H1 (cell line): Measurements from ENCODE around the gene GSG1L. TPM values are rescaled to one million over a fixed set of nuclear protein-coding genes. Genes with fewer than 3 reads are reported as not detected.

ENCODE experiments used
- CTCF ChIA-PET: fragments of 300-600 bp; sonication (Branson Sonifier 250); formaldehyde crosslinking; loops from one replicate; lab custom pipeline; 2021; ENCODE audit not compliant: partially characterized antibody; lab: Charles Lee
- POLR2A ChIA-PET: fragments of 300-600 bp; sonication (Branson Sonifier 250); formaldehyde crosslinking; loops from one replicate; lab custom pipeline; 2021; ENCODE audit warnings: inconsistent platforms; ENCODE audit not compliant: partially characterized antibody; lab: Charles Lee
- DNase-seq, 2 experiments: peaks; one replicate each; pipeline versions ENCODE4 v3.0.0 to v3.0.0-alpha.2; 2010 to 2022; ENCODE audit warnings: low spot score in 2 of 2, low read depth in 1 of 2, mixed read lengths in 1 of 2
- FAIRE-seq: peaks from 2 replicates; lab custom pipeline; 2011; peaks lifted over from hg19 to GRCh38; lab: Jason Lieb, UNC
- H2AFZ ChIP-seq: 2 replicates; pipeline ENCODE4 v1.8.1; 2012; ENCODE audit warnings: low read length, inconsistent platforms
- H2AK5ac ChIP-seq: 2 replicates; pipeline ENCODE4 v1.6.1; 2013; ENCODE audit warnings: low read depth, low read length
- H2BK120ac ChIP-seq: replicated peaks from 2 replicates; pipeline ENCODE3; 2013; ENCODE audit warnings: low read depth, low read length, inconsistent platforms
- H2BK12ac ChIP-seq: 2 replicates; pipeline ENCODE4 v1.6.1; 2013; ENCODE audit warnings: low read depth, low read length
- H2BK15ac ChIP-seq: 2 replicates; pipeline ENCODE4 v1.6.1; 2013; ENCODE audit warnings: low read length
- H2BK20ac ChIP-seq: 2 replicates; pipeline ENCODE4 v1.6.1; 2013; ENCODE audit warnings: low read length
- H2BK5ac ChIP-seq: 2 replicates; pipeline ENCODE4 v1.6.1; 2013; ENCODE audit warnings: low read depth, low read length
- H3K14ac ChIP-seq: 2 replicates; pipeline ENCODE4 v1.6.1; 2013; ENCODE audit warnings: inconsistent platforms; ENCODE audit not compliant: insufficient read length
- H3K18ac ChIP-seq: 2 replicates; pipeline ENCODE4 v1.6.1; 2013; ENCODE audit warnings: low read length; ENCODE audit errors: extremely low read depth
- H3K23ac ChIP-seq: 2 replicates; pipeline ENCODE4 v1.6.1; 2013; ENCODE audit warnings: inconsistent platforms; ENCODE audit not compliant: insufficient read length
- H3K23me2 ChIP-seq: 2 replicates; pipeline ENCODE4 v1.6.1; 2013; ENCODE audit warnings: low read depth, low read length
- H3K27ac ChIP-seq: 2 replicates; pipeline ENCODE4 v1.6.1; 2011; ENCODE audit warnings: low read depth, low read length, inconsistent platforms
- H3K27me3 ChIP-seq, 4 experiments: replicated peaks in 1 of 4; 1 replicate in 1 of 4; 2 replicates in 3 of 4; pipeline versions ENCODE4 v1.6.1 to v1.8.1; 2011 to 2013; ENCODE audit warnings: low read length in 3 of 4, mild to moderate bottlenecking in 3 of 4, inconsistent platforms in 2 of 4, mixed read lengths in 2 of 4, moderate library complexity in 1 of 4; ENCODE audit not compliant: control insufficient read depth in 3 of 4, insufficient read depth in 3 of 4; ENCODE audit errors: extremely low read depth in 1 of 4
- H3K36me3 ChIP-seq, 4 experiments: 2 replicates each; pipeline versions ENCODE4 v1.6.1 to v1.8.1; 2011 to 2013; ENCODE audit warnings: mild to moderate bottlenecking in 4 of 4, low read length in 3 of 4, moderate library complexity in 2 of 4, control low read depth in 1 of 4, inconsistent platforms in 1 of 4; ENCODE audit not compliant: insufficient read depth in 4 of 4, control insufficient read depth in 2 of 4
- H3K4ac ChIP-seq: replicated peaks from 2 replicates; pipeline ENCODE3; 2013; ENCODE audit warnings: low read length, low read depth, mixed read lengths, inconsistent platforms; ENCODE audit not compliant: insufficient read length
- H3K4me1 ChIP-seq, 4 experiments: replicated peaks in 1 of 4; 1 replicate in 1 of 4; 2 replicates in 3 of 4; pipeline versions ENCODE4 v1.6.1 to v1.8.1; 2011 to 2013; ENCODE audit warnings: low read length in 3 of 4, inconsistent platforms in 2 of 4, mixed read lengths in 1 of 4; ENCODE audit not compliant: insufficient read depth in 4 of 4, control insufficient read depth in 3 of 4
- H3K4me2 ChIP-seq, 2 experiments: 2 replicates each; pipeline versions ENCODE4 v1.6.1 to v1.8.1; 2011 to 2013; ENCODE audit warnings: low read depth in 2 of 2, low read length in 2 of 2, control low read depth in 1 of 2, inconsistent platforms in 1 of 2, mild to moderate bottlenecking in 1 of 2; ENCODE audit not compliant: insufficient read depth in 1 of 2
- H3K4me3 ChIP-seq, 4 experiments: fragments of 200-600, 300-600 bp in 1 of 4; sonication (generic), shearing (Covaris generic), sonication (Bioruptor Twin) in 1 of 4; 2 replicates each; pipeline versions ENCODE4 v1.5.1 to v1.8.1; 2011 to 2016; ENCODE audit warnings: low read length in 4 of 4, low read depth in 3 of 4, control low read depth in 2 of 4, inconsistent platforms in 2 of 4, mild to moderate bottlenecking in 2 of 4, mixed read lengths in 1 of 4, moderate library complexity in 1 of 4; ENCODE audit not compliant: insufficient read depth in 2 of 4; ENCODE audit errors: extremely low read depth in 1 of 4
- H3K56ac ChIP-seq: replicated peaks from 2 replicates; pipeline ENCODE3; 2013; ENCODE audit warnings: low read depth, mild to moderate bottlenecking, mixed read lengths, low read length, inconsistent platforms; ENCODE audit not compliant: insufficient read length
- H3K79me1 ChIP-seq: 2 replicates; pipeline ENCODE4 v1.6.1; 2013; ENCODE audit warnings: low read depth, low read length, control low read depth
- H3K79me2 ChIP-seq, 2 experiments: 2 replicates each; pipeline versions ENCODE4 v1.6.1 to v1.8.1; 2012 to 2013; ENCODE audit warnings: low read length in 2 of 2, mild to moderate bottlenecking in 2 of 2, inconsistent platforms in 1 of 2; ENCODE audit not compliant: insufficient read depth in 2 of 2, control insufficient read depth in 1 of 2
- H3K9ac ChIP-seq, 4 experiments: replicated peaks in 1 of 4; 1 replicate in 1 of 4; 2 replicates in 3 of 4; pipeline versions ENCODE4 v1.6.1 to v1.8.1; 2011 to 2013; ENCODE audit warnings: low read depth in 3 of 4, low read length in 3 of 4, control low read depth in 2 of 4, mild to moderate bottlenecking in 2 of 4, moderate library complexity in 2 of 4, inconsistent platforms in 1 of 4; ENCODE audit errors: extremely low read depth in 1 of 4
- H3K9me3 ChIP-seq, 2 experiments: 2 replicates each; pipeline versions ENCODE4 v1.6.1 to v1.8.1; 2012 to 2013; ENCODE audit warnings: mild to moderate bottlenecking in 2 of 2, moderate library complexity in 2 of 2, control low read depth in 1 of 2, inconsistent platforms in 1 of 2, low read depth in 1 of 2, low read length in 1 of 2, mixed read lengths in 1 of 2; ENCODE audit not compliant: insufficient read depth in 2 of 2
- H4K20me1 ChIP-seq, 2 experiments: replicated peaks in 1 of 2; 2 replicates each; pipeline versions ENCODE3 to v1.8.1; 2011 to 2013; ENCODE audit warnings: inconsistent platforms in 2 of 2, low read length in 2 of 2, mild to moderate bottlenecking in 1 of 2; ENCODE audit not compliant: insufficient read depth in 2 of 2, control insufficient read depth in 1 of 2
- H4K5ac ChIP-seq: 2 replicates; pipeline ENCODE4 v1.6.1; 2013; ENCODE audit warnings: low read length, low read depth, mixed read lengths, inconsistent platforms; ENCODE audit not compliant: insufficient read length
- H4K8ac ChIP-seq: 2 replicates; pipeline ENCODE4 v1.8.0; 2013; ENCODE audit warnings: mild to moderate bottlenecking, moderate library complexity, low read length, inconsistent platforms; ENCODE audit not compliant: insufficient read depth; ENCODE audit errors: extremely low read depth
- H4K91ac ChIP-seq: replicated peaks from 2 replicates; pipeline ENCODE3; 2013; ENCODE audit warnings: low read length, mixed read lengths, inconsistent platforms; ENCODE audit not compliant: insufficient read length
- ATF3 ChIP-seq: IDR thresholded peaks from 2 replicates; pipeline ENCODE4 v1.6.1; 2011; ENCODE audit warnings: low read depth, mild to moderate bottlenecking, low read length; ENCODE audit not compliant: insufficient read depth
- BCL11A ChIP-seq, 2 experiments: IDR thresholded peaks; one replicate each; pipeline ENCODE4 v1.6.1; 2011; ENCODE audit warnings: low read depth in 2 of 2, low read length in 2 of 2, mild to moderate bottlenecking in 2 of 2
- CEBPB ChIP-seq: IDR thresholded peaks from 2 replicates; pipeline ENCODE4 v1.6.1; 2012; ENCODE audit warnings: low read depth, low read length
- E2F6 ChIP-seq: IDR thresholded peaks from 2 replicates; pipeline ENCODE4 v1.6.1; 2012; ENCODE audit warnings: inconsistent platforms
- FOSL1 ChIP-seq: IDR thresholded peaks from 2 replicates; pipeline ENCODE4 v1.6.1; 2011; ENCODE audit warnings: mild to moderate bottlenecking, low read depth, low read length, moderate library complexity; ENCODE audit not compliant: insufficient read depth
- HDAC6 ChIP-seq: IDR thresholded peaks from one replicate; pipeline ENCODE4 v1.7.1; 2012; ENCODE audit warnings: low read depth, mild to moderate bottlenecking, inconsistent platforms, low read length, moderate library complexity
- KDM5A ChIP-seq: fragments of 200-600 bp; IDR thresholded peaks from 2 replicates; pipeline ENCODE4 v1.7.1; 2012; ENCODE audit warnings: mild to moderate bottlenecking, low read length, inconsistent platforms, mixed read lengths
- MAX ChIP-seq: IDR thresholded peaks from 2 replicates; pipeline ENCODE4 v1.6.1; 2012; ENCODE audit warnings: inconsistent platforms
- PHF8 ChIP-seq: fragments of 200-600 bp; sonication (generic); conservative IDR thresholded peaks from 2 replicates; pipeline ENCODE4 v1.7.1; 2012; ENCODE audit warnings: low read depth, mild to moderate bottlenecking, inconsistent platforms, low read length, moderate library complexity
- RNF2 ChIP-seq: fragments of 200-900, 300-1000 bp; sonication (generic); IDR thresholded peaks from 2 replicates; pipeline ENCODE4 v1.7.1; 2016; ENCODE audit warnings: borderline replicate concordance, low read depth, mild to moderate bottlenecking, antibody characterized with exemption, low read length; ENCODE audit not compliant: poor library complexity, severe bottlenecking; ENCODE audit errors: missing control alignments
- RXRA ChIP-seq: IDR thresholded peaks from 2 replicates; pipeline ENCODE4 v1.6.1; 2011; ENCODE audit warnings: low read depth, mild to moderate bottlenecking, low read length, moderate library complexity; ENCODE audit not compliant: insufficient read depth
- TAF1 ChIP-seq: IDR thresholded peaks from 2 replicates; pipeline ENCODE4 v1.6.1; 2011; ENCODE audit warnings: mild to moderate bottlenecking, low read depth, low read length
- WGBS, 2 experiments: shearing (Covaris generic) in 1 of 2; methylation state at CpG; one replicate each; pipeline versions ENCODE4 v1.1.6 to v1.1.7; 2013 to 2015; ENCODE audit warnings: low lambda C conversion rate in 2 of 2, mixed read lengths in 2 of 2, inconsistent platforms in 1 of 2, low coverage in 1 of 2, missing lambda C conversion rate in 1 of 2; ENCODE audit not compliant: insufficient replicate concordance in 2 of 2, insufficient coverage in 1 of 2, insufficient read length in 1 of 2; ENCODE audit errors: extremely low coverage in 1 of 2, missing lambda C conversion rate in 1 of 2; 5-methylcytosine and 5-hydroxymethylcytosine counted together
- polyA plus RNA-seq, 7 experiments: library from polyadenylated mRNA; depleted of rRNA in 3 of 7; stranded (reverse) in 5 of 7; unstranded in 2 of 7; fragments of >200 nt in 5 of 7; fragments of 200-250 nt in 2 of 7; gene quantifications; 1 replicate in 5 of 7; 2 replicates in 1 of 7; 4 replicates in 1 of 7; pipeline versions ENCODE4 v1.2.1 to v1.2.3, GENCODE V29; 2011 to 2013; ENCODE audit warnings: missing spikeins in 2 of 7, mixed read lengths in 2 of 7
- total RNA-seq: library from RNA; stranded (reverse); fragmentation: NEBNext Ultra II Directional; extraction: Animal tissue kit (Norgen Biotek cat#: 25700); gene quantifications from 2 replicates; pipeline ENCODE4 v1.2.1, GENCODE V29; 2021

Gene GSG1L
- total and polyA plus RNA-seq, 2 of the 8 experiments (the other 6 are each of a cell fraction or from before 2014, with no cell fraction given), result 0.71 to 1.1 TPM

DNA sequence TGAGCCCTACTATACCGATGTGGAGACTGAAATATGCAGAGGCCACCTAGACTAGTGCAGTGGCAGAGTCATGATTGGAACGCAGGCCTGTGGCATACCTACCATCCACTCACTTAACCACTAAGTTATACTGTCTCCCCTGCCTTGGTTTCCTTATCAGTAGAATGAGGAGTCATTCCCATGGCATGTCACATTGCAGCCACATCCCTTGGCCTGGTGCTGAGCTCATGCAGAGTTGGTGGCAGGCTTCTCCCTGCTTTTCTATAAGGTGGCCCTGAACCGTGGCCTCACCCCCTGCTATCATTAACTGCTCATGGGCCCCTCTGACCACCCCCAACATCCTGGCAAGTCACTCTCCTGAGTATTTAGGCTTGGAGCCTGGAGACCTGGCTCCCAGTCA, 301.1 kb downstream of the GSG1L start:
- no peak overlapping the region for H3K4me2 ChIP-seq
- H3K36me3 ChIP-seq, result peaks cover 0 to 7% (median 0%) of the 10 kb centered on the region in 4 experiments; a peak in 3 of 8 replicates
- H4K91ac ChIP-seq, result no peak overlapping the region
- H2BK120ac ChIP-seq, result no peak overlapping the region
- H3K79me2 ChIP-seq, result no peaks in the 10 kb centered on the region
- POLR2A ChIA-PET, result no interaction called here
- H4K5ac ChIP-seq, result no peak overlapping the region
- H3K27ac ChIP-seq, result no peak overlapping the region
- no peak overlapping the region for H3K18ac ChIP-seq
- H2BK20ac ChIP-seq, result no peak overlapping the region
- no peak overlapping the region for H4K8ac ChIP-seq
- DNase-seq, result no peak
- no peaks in the 10 kb centered on the region for H3K79me1 ChIP-seq
- no peak overlapping the region for H3K14ac ChIP-seq
- no peak overlapping the region for H3K4ac ChIP-seq
- peaks cover 0 to 2% of the 10 kb centered on the region in 2 experiments for H4K20me1 ChIP-seq
- no peak overlapping the region for H3K4me3 ChIP-seq
- peaks cover 4 to 8% of the 10 kb centered on the region in 2 experiments; a peak in 3 of 4 replicates for H3K9me3 ChIP-seq
- H3K27me3 ChIP-seq, result no peaks in the 10 kb centered on the region
- peaks cover 0 to 3% (median 1%) of the 10 kb centered on the region in 4 experiments; a peak in 2 of 7 replicates for H3K4me1 ChIP-seq
- no peak overlapping the region for H3K23ac ChIP-seq
- no peak for FAIRE-seq
- no peak overlapping the region for H2AK5ac ChIP-seq
- H3K56ac ChIP-seq, result no peak overlapping the region
- H3K23me2 ChIP-seq, result no peaks in the 10 kb centered on the region
- H2BK5ac ChIP-seq, result no peak overlapping the region
- WGBS, 2 experiments, result 91% methylated on average over 3 of the region's 3 CpGs; no CpG with 5 or more reads in 1 of the 2 experiments
- CTCF ChIA-PET, result interaction anchor here (1.2 to 2.2 kb wide), 3 partner anchors 18 to 122 kb away, joined by 3 to 7 read pairs (median 5); no protein-coding TSS in a partner anchor
- no peak overlapping the region for H2AFZ ChIP-seq
- H2BK12ac ChIP-seq, result no peak overlapping the region
- no peak overlapping the region for H2BK15ac ChIP-seq
- no peak overlapping the region for H3K9ac ChIP-seq
- TF ChIP-seq E2F6, result no peak
- TF ChIP-seq MAX, result no peak
- TF ChIP-seq KDM5A, result no peak
- TF ChIP-seq ATF3, result no peak
- TF ChIP-seq TAF1, result no peak
- no peak for TF ChIP-seq FOSL1
- TF ChIP-seq RNF2, result no peak
- TF ChIP-seq HDAC6, result no peak
- TF ChIP-seq BCL11A (IDR thresholded peaks at IDR 0.05; ENCODE audit: low read depth in 2 of 2, low read length in 2 of 2), result no peak
- no peak for TF ChIP-seq RXRA
- no peak for TF ChIP-seq PHF8
- TF ChIP-seq CEBPB, result no peak
